ENCODE measurements around the gene IFFO2.

IFFO2 gene

DNA sequence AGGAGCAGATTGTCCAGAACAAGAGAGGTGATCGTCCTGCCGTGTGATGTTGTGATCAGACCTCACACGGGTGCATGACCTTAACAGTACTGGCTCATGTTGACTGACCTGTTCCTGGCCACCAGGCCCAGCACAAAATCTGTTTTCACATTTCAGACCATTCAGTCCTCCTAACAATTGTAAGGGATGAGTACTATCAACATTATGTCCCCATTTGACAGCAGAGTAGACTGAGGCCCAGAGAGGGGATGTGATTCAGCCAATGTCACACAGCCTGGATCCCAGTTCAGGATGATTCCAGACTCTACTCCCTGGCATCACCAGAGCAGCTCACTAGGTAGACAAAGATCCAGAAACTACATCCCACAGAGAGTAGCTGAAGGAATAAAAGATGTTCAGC is 89.6 kb downstream of the IFFO2 start:
- H3F3A ChIP-seq (ENCODE audit: low read depth): no peaks in the 10 kb centered on the region
- H4K20me1 ChIP-seq (ENCODE audit: insufficient read depth, low read length, poor library complexity, severe bottlenecking): no peaks in the 10 kb centered on the region
- no peaks in the 10 kb centered on the region for H3K9me2 ChIP-seq (replicated peaks; ENCODE audit: low read depth, low read length)
- H3K4me1 ChIP-seq (ENCODE audit: insufficient read depth, low read length, poor library complexity, severe bottlenecking): peaks cover 7% of the 10 kb centered on the region
- H3K4me2 ChIP-seq (ENCODE audit: low read depth, low read length, poor library complexity, severe bottlenecking): no peak overlapping the region
- no peak overlapping the region for H3K4me3 ChIP-seq (ENCODE audit: low read length, poor library complexity, severe bottlenecking)
- H3K9me3 ChIP-seq (ENCODE audit: insufficient read depth, low read depth, low read length): no peaks in the 10 kb centered on the region
- H3K36me3 ChIP-seq (ENCODE audit: insufficient read depth, low read length): no peaks in the 10 kb centered on the region
- H2AFZ ChIP-seq (ENCODE audit: low read length): no peak overlapping the region
- no peaks in the 10 kb centered on the region for H3K27me3 ChIP-seq (ENCODE audit: insufficient read depth, low read length, poor library complexity, severe bottlenecking)
- no peak overlapping the region for H3K9ac ChIP-seq (ENCODE audit: low read depth, low read length, poor library complexity, severe bottlenecking)
- no peak for TF ChIP-seq EZH2phosphoT487 (IDR thresholded peaks at IDR 0.05; ENCODE audit: borderline replicate concordance)
- TF ChIP-seq, protein P1, sequence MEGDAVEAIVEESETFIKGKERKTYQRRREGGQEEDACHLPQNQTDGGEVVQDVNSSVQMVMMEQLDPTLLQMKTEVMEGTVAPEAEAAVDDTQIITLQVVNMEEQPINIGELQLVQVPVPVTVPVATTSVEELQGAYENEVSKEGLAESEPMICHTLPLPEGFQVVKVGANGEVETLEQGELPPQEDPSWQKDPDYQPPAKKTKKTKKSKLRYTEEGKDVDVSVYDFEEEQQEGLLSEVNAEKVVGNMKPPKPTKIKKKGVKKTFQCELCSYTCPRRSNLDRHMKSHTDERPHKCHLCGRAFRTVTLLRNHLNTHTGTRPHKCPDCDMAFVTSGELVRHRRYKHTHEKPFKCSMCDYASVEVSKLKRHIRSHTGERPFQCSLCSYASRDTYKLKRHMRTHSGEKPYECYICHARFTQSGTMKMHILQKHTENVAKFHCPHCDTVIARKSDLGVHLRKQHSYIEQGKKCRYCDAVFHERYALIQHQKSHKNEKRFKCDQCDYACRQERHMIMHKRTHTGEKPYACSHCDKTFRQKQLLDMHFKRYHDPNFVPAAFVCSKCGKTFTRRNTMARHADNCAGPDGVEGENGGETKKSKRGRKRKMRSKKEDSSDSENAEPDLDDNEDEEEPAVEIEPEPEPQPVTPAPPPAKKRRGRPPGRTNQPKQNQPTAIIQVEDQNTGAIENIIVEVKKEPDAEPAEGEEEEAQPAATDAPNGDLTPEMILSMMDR (conservative IDR thresholded peaks at IDR 0.05; ENCODE audit: low read length): no peak
- no peaks in the 10 kb centered on the region for H3K79me2 ChIP-seq (ENCODE audit: insufficient read depth, low read length)

DNA sequence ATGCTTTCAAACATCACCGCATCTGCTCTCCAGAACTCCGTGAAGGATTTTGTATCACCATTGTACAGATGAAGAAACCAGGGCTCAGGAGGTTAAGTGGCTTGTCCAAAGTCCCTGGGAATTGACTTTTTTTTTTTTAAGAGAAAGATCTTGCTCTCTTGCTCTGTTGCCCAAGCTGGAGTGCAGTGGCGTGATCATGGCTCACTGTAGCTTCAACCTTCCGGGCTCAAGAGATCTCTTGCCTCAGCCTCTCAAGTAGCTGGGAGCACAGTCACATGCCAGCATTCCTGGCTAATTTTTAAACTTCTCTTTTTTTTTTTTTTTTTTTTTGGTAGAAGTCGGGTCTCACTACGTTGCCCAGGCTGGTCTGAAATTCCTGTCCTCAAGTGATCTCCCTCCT is 90.2 kb downstream of the IFFO2 start:
- peaks cover 7% of the 10 kb centered on the region for H3K4me1 ChIP-seq (ENCODE audit: insufficient read depth, low read length, poor library complexity, severe bottlenecking)
- no peak overlapping the region for H3K9ac ChIP-seq (ENCODE audit: low read depth, low read length, poor library complexity, severe bottlenecking)
- no peaks in the 10 kb centered on the region for H3K27me3 ChIP-seq (ENCODE audit: insufficient read depth, low read length, poor library complexity, severe bottlenecking)
- H2AFZ ChIP-seq (ENCODE audit: low read length): no peak overlapping the region
- H3K9me3 ChIP-seq (ENCODE audit: insufficient read depth, low read depth, low read length): no peaks in the 10 kb centered on the region
- TF ChIP-seq EZH2phosphoT487 (IDR thresholded peaks at IDR 0.05; ENCODE audit: borderline replicate concordance): no peak
- TF ChIP-seq, protein P1 (conservative IDR thresholded peaks at IDR 0.05; ENCODE audit: low read length): no peak
- H3F3A ChIP-seq (ENCODE audit: low read depth): no peaks in the 10 kb centered on the region
- no peaks in the 10 kb centered on the region for H4K20me1 ChIP-seq (ENCODE audit: insufficient read depth, low read length, poor library complexity, severe bottlenecking)
- no peaks in the 10 kb centered on the region for H3K36me3 ChIP-seq (ENCODE audit: insufficient read depth, low read length)
- H3K4me2 ChIP-seq (ENCODE audit: low read depth, low read length, poor library complexity, severe bottlenecking): no peak overlapping the region
- H3K79me2 ChIP-seq (ENCODE audit: insufficient read depth, low read length): no peaks in the 10 kb centered on the region
- H3K4me3 ChIP-seq (ENCODE audit: low read length, poor library complexity, severe bottlenecking): no peak overlapping the region
- no peaks in the 10 kb centered on the region for H3K9me2 ChIP-seq (replicated peaks; ENCODE audit: low read depth, low read length)

DNA sequence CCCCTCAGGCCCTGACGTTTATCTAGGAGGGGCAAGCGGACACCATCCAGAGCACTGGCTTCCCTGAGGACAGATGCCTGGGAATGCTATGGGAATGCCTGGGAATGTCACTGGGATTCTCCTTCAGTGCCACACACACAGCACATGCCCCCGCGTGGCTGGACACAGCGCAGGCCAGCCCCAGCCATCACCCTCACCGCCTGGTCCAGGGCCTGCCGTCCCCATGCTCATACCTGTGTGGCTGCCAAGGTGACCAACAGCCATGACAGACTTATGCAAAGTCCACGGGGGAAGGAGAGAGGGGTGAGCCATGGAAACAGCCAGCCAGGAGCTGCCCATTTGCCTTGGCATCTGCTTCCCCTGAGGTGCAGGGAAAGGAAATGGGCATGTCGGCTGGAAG is 91.3 kb downstream of the IFFO2 start:
- H3K4me3 ChIP-seq (ENCODE audit: low read length, poor library complexity, severe bottlenecking): no peak overlapping the region
- no peak overlapping the region for H2AFZ ChIP-seq (ENCODE audit: low read length)
- no peaks in the 10 kb centered on the region for H3K27me3 ChIP-seq (ENCODE audit: insufficient read depth, low read length, poor library complexity, severe bottlenecking)
- no peaks in the 10 kb centered on the region for H4K20me1 ChIP-seq (ENCODE audit: insufficient read depth, low read length, poor library complexity, severe bottlenecking)
- TF ChIP-seq, protein P1 (conservative IDR thresholded peaks at IDR 0.05; ENCODE audit: low read length): no peak
- no peak for TF ChIP-seq EZH2phosphoT487 (IDR thresholded peaks at IDR 0.05; ENCODE audit: borderline replicate concordance)
- H3K36me3 ChIP-seq (ENCODE audit: insufficient read depth, low read length): no peaks in the 10 kb centered on the region
- H3K4me1 ChIP-seq (ENCODE audit: insufficient read depth, low read length, poor library complexity, severe bottlenecking): peaks cover 7% of the 10 kb centered on the region
- no peaks in the 10 kb centered on the region for H3K9me2 ChIP-seq (replicated peaks; ENCODE audit: low read depth, low read length)
- H3K9me3 ChIP-seq (ENCODE audit: insufficient read depth, low read depth, low read length): no peaks in the 10 kb centered on the region
- H3K79me2 ChIP-seq (ENCODE audit: insufficient read depth, low read length): no peaks in the 10 kb centered on the region
- no peak overlapping the region for H3K9ac ChIP-seq (ENCODE audit: low read depth, low read length, poor library complexity, severe bottlenecking)
- no peaks in the 10 kb centered on the region for H3F3A ChIP-seq (ENCODE audit: low read depth)
- H3K4me2 ChIP-seq (ENCODE audit: low read depth, low read length, poor library complexity, severe bottlenecking): no peak overlapping the region

Measured in Loucy (cell line).